ENCODE measurements around the gene RXFP1.

GRCh38 chr4:158532556-158533231 is 11.0 kb downstream of the RXFP1 start:
- TF ChIP-seq CTCF (IDR thresholded peaks at IDR 0.05) (no peak), POLR2A (IDR thresholded peaks at IDR 0.05) (no peak), EP300 (IDR thresholded peaks at IDR 0.05) (no peak)

Data from ovary (tissue), 3 donors.